HL-60/S4 treated with phorbol 12-myristate 13-acetate at 8.2 ng/mL for 4 days and 3 days (cell line): Measurements from ENCODE around the gene FRMD4B.

Experiments used
- in situ Hi-C: fragments of 300-500 bp; cut with MboI; formaldehyde crosslinking; loops from 2 replicates; pipeline ENCODE4 v1.15.0; 2022; ENCODE audit warnings: low sequenced_read_pairs

FRMD4B gene

GRCh38 chr3:69180869-69181591 is 204.9 kb downstream of the FRMD4B start:
- in situ Hi-C loops: no loop called here

- in situ Hi-C loops: no loop called here
Measured at GRCh38 chr3:69179740-69180372, 206.0 kb downstream of the FRMD4B start.

- in situ Hi-C loops: no loop called here
Measured at GRCh38 chr3:69178838-69179739, 206.8 kb downstream of the FRMD4B start.

GRCh38 chr3:69178082-69178481 is 207.8 kb downstream of the FRMD4B start:
- in situ Hi-C loops: no loop called here

- in situ Hi-C loops: loop anchor here (25.0 kb wide), 2 partner anchors 262 to 487 kb away; no protein-coding TSS in a partner anchor
Measured at GRCh38 chr3:69174871-69175737, 210.8 kb downstream of the FRMD4B start.

- in situ Hi-C loops: loop anchor here (25.0 kb wide), 2 partner anchors 263 to 488 kb away; no protein-coding TSS in a partner anchor
Measured at GRCh38 chr3:69174445-69174844, 211.4 kb downstream of the FRMD4B start.

- in situ Hi-C loops: loop anchor here (25.0 kb wide), 2 partner anchors 265 to 490 kb away; no protein-coding TSS in a partner anchor
Measured at GRCh38 chr3:69172058-69172457, 213.8 kb downstream of the FRMD4B start.

GRCh38 chr3:69166446-69166845 is 219.4 kb downstream of the FRMD4B start:
- in situ Hi-C loops: loop anchor here (25.0 kb wide), 2 partner anchors 271 to 496 kb away; no protein-coding TSS in a partner anchor

- in situ Hi-C loops: loop anchor here (25.0 kb wide), 2 partner anchors 272 to 497 kb away; no protein-coding TSS in a partner anchor
Measured at GRCh38 chr3:69165744-69166143, 220.1 kb downstream of the FRMD4B start.

GRCh38 chr3:69164296-69164695 is 221.6 kb downstream of the FRMD4B start:
- in situ Hi-C loops: loop anchor here (25.0 kb wide), 2 partner anchors 273 to 498 kb away; no protein-coding TSS in a partner anchor

GRCh38 chr3:69162308-69162980 is 223.4 kb downstream of the FRMD4B start:
- in situ Hi-C loops: loop anchor here (25.0 kb wide), 2 partner anchors 275 to 500 kb away; no protein-coding TSS in a partner anchor

GRCh38 chr3:69161587-69162307 is 224.1 kb downstream of the FRMD4B start:
- in situ Hi-C loops: loop anchor here (25.0 kb wide), 2 partner anchors 276 to 501 kb away; no protein-coding TSS in a partner anchor

GRCh38 chr3:69160525-69160924 is 225.4 kb downstream of the FRMD4B start:
- in situ Hi-C loops: loop anchor here (25.0 kb wide), 2 partner anchors 277 to 502 kb away; no protein-coding TSS in a partner anchor

GRCh38 chr3:69160107-69160506 is 225.8 kb downstream of the FRMD4B start:
- in situ Hi-C loops: loop anchor here (25.0 kb wide), 2 partner anchors 277 to 502 kb away; no protein-coding TSS in a partner anchor

- in situ Hi-C loops: no loop called here
Measured at GRCh38 chr3:69149586-69149985, 236.3 kb downstream of the FRMD4B start.

GRCh38 chr3:69145688-69146087 is 240.2 kb downstream of the FRMD4B start:
- in situ Hi-C loops: no loop called here

- in situ Hi-C loops: no loop called here
Measured at GRCh38 chr3:69144631-69145245, 241.2 kb downstream of the FRMD4B start.

GRCh38 chr3:69143612-69144011 is 242.3 kb downstream of the FRMD4B start:
- in situ Hi-C loops: no loop called here
